NCI-H460 (cell line): ENCODE measurements around the gene SSPN. TPM values are rescaled to one million over a fixed set of nuclear protein-coding genes. Genes with fewer than 3 reads are reported as not detected.
"Not testable (repeated sequence)": the region's sequence is repeated elsewhere in the genome, so short reads cannot be mapped to it uniquely, and the experiment has no call there.

Experiments
- DNase-seq: peaks from one replicate; pipeline ENCODE4 v3.0.0-alpha.2; 2016; ENCODE audit warnings: low read depth; ENCODE audit errors: extremely low read depth
- total RNA-seq: library from RNA; depleted of rRNA; stranded (reverse); fragments of >200 nt; shearing (Covaris generic); gene quantifications from 2 replicates; pipeline ENCODE4 v1.2.3, GENCODE V29; 2014

The SSPN gene
- total RNA-seq, 1 experiment from 2014 or later: 0.62 TPM

DNA sequence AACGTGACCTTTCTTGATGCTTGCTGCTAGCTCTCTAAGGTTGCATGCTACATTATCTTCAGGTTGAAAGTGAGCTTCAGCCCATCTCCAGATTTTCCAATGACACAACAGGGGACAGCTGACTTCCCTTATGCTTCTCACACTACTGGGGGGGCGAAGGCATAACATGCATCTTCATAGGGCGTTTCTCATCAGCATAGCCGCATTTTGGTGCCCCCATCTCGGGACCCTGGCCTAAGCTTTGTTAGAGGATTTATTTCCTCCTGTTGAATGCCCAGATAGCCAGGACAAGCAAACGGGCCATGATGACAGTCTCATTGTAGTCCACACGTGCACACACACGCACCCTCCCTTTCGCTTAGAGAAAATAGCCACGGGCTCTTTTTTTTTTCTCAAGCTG lies 30.7 kb downstream of the SSPN start:
- no peak for DNase-seq

DNA sequence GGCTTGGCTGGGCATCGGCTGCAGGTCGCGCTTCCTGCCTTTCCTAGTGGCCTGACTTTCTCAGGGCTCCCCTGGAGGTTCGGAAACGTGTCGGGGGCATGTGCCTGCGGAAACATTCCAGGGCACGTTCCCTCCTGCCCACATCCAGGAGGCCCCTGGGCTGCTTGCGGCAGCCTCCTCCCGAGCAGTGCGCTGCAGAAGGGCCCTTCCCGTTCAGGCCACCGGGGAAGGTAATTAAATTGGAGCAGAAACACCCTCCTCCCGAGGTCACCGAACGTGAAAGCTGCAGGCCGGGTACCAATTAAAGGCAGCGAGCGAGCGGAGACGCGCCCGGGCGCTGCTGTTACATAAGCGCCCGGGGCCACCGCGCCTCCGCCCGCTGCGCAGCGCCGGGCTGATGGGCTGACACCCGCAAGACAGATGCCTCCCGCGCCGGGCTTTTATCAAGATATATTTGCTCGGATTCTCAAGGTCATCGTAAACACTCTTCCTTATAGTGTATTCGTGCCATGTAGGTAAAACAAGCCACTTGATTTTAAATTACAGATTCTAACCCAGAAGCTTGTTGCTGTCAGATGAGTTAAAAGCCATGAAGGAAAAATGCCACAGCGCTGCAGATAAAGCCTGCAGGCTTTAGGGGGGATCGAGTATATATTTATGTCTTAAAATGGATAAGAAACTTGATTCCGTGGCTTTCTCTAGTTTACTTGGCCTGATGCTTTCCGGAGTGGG lies 31.4 kb downstream of the SSPN start:
- DNase-seq: peak; percentile 0

DNA sequence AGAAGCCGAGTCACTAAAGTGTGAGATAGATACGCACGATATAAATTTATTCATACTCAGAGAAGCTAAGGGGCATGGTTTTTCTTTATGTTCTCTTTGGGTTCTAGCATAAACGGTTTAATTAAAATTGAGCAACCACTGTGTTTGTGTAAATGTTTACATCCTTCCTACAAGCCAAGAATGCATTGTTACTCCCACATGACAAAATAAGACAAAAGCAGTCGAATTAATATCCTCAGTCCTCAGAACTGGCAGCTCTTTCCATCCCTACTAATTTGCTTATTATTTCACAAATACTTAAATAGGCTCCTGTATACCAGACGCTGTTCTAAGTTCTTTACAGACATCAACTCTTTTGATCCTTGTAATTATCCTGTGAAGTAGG lies 32.0 kb downstream of the SSPN start:
- no peak for DNase-seq

DNA sequence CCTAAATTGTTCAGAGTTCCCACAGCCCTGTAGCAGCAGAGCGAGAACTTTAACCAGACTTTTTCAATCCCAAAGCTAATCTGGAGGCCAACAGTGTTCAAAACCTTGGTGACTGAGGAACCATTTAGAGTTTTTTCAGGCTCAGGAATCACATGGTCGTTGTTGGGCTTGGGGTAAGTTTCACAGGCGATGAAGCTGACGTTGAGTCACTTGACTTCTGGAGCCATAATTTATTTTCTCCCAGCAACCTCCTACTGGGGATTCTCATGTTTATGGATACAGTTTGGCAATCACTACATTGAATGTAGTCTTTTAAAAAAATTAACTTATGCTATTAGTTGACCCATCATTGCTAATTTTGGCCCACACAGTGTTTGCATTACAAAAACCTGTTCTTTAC lies 34.5 kb downstream of the SSPN start:
- no peak for DNase-seq

DNA sequence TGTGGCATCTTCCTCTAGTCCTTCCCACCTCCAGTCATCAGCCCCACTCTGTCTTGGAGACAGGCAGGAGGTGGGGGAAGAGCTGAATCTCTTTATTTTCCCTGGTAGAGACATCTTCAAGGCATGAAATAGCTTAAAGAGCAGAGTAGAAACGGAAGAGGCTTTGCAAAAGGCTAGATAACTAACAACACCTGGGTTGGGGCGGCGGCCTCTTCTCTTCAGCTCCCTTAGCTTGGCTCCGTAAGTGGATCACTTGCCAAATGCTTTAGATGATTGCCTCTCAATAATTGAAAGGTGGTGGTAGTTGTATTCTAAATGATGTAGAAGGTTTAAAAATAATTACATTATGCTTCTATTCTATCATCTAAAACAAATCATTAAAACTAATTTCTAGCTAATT lies 36.1 kb downstream of the SSPN start:
- DNase-seq: no peak

DNA sequence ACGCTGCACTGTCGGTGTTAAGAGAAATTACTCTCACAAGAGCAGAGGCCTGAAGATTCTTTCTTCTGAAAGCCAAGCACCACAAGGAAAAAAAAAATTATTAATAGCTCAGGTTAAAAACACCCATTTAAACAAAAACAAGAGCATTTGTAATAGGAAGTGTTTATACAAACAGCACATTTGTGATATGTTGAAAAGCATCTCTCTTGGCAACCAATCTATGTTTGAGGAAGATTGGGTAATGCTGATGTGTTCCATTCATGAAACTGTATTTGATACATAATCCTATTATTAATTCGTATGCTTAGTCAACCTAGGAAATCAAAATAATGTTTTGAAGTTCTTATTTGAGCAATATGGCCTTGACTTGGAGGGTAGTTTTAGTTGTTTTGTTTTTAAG lies 36.5 kb downstream of the SSPN start:
- no peak for DNase-seq

DNA sequence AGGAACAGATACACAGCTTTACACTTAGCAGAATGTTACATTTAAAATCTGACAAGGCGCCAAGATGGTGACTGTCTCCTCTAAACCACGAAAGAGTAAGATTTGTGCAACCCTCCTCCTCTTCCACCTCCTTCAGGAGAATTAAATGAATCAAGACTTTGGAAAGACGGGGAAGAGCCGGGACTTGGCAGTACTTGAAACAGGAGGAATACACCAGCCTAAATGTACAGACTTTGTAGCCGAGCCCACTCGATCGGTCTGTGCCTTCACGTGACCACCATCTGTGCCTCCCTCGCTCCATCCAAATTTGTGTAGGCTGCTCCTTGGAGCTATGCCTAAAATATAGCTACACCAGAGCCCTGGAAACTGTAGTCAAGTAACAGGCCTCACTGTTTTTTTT lies 38.3 kb downstream of the SSPN start:
- no peak for DNase-seq

DNA sequence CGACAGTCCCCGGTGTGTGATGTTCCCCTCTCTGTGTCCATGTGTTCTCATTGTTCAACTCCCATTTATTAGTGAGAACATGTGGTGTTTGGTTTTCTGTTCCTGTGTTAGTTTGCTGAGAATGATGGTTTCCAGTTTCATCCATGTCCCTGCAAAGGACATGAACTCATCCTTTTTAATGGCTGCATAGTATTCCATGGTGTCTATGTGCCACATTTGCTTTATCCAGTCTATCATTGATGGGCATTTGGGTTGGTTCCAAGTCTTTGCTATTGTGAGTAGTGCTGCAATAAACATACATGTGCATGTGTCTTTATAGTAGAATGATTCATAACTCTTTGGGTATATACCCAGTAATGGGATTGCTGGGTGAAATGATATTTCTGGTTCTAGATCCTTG lies 40.1 kb downstream of the SSPN start:
- DNase-seq: not testable (repeated sequence)

DNA sequence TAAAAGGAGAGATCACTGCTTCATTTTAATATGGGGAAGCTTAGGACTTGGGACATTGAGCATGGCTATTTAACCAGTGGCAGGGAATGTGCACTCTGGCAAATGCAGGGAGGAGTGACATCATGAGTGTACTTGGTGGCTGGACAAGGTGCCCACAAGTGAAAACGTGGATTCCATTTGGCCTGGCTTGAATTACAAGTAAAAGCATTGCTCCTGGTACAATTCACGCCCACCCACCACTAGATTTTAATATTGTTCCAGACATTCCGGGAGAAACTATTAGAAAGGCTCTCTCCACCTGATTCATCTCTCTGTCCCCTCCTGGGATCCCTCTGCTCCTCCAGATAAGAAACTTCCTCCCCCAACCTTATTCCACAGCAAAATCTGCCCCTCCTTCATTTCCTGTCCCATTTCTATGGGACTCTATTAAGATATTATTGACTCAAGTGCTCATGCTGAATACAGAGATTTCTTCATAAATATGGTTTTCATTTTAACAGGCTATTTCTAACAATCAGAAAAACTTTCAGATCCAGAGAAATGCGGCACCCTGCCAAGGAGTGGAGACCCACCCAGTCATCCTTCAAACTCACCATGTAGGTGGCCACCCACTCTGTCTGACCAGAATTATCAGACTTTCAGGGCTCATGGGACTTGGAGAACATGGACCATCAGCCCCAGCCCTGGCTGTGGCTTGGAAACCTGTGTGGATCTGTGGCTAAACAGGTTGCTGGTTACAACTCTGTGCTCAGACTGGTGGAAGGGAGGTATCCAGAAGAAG lies 43.2 kb downstream of the SSPN start:
- DNase-seq: no peak

DNA sequence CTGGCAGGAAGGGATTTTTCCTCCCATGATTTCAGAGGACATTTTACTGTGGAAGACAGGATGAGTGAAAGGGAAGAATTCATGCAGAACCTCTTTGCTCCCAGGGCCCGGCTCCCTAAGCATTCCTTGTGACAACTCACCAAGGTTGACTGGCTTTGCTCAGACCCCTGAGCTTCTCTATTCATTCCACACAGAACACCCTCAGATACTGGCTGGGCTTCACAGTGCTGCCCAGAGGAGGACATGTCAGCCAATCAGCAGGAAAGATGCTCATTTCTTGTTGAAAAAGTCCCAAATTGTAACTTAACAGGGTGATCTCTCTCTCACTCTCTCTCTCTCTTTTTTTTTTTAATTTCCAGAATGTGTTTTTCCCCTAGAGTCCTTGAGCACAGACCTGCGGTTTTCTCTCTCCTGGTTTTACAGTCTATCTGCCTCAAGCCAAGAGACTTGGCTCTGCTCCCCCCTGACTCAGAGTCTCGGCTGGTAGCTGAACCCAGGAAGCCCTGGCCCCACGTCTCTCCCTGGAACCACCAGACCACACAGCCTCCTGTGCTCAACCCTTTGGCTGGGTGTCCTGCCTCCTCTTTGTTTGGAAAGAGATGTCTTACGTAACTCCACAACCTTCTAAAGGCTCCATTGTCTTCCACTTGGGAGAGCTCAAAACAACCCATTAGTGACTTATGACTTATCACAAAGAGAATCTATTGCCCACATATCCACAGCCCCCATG lies 43.9 kb downstream of the SSPN start:
- DNase-seq: no peak

DNA sequence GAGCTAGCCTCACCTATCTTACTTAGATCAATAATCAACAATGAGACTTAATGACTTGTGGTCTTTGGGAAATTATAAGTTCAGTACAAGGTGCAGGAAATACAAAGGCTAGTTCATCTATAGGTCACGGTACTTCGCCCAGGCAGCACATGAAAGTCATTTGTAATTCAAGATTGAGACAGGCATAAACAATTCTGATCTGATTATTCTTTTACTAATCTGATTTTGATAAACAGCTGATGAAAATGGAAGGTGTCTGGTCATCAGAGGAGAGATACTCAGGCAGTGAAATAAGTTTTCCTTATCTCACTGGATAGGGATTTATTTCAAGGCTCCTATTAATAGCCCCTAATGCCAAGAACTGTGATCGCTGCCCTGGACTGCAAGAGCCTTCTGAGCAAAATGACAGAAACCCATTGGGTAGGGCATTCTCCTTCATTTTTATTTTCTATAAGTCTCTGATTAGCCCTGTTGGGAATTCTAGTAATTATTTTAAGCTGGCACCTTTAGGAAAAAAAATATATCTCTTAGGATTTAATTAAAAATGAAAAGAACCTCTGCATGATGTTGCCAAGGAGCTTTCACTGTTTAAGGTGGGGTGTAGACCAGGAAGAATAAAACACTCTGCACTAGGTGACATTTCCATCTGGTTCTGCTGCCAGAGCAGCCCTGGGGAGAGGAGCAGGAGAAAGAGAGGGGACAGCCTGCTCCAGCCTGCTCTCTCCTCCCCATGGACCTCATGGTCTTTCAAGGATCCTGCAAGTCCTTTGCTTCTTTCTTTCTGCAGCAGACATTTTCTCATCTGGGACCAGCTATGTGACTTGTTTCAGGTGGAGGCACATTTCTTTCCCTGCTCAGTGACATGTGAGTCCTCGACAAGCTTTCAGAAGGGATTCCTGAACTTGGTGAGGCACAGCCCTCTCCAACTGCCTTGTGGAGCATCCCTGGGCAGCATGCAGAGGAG lies 44.8 kb downstream of the SSPN start:
- no peak for DNase-seq

DNA sequence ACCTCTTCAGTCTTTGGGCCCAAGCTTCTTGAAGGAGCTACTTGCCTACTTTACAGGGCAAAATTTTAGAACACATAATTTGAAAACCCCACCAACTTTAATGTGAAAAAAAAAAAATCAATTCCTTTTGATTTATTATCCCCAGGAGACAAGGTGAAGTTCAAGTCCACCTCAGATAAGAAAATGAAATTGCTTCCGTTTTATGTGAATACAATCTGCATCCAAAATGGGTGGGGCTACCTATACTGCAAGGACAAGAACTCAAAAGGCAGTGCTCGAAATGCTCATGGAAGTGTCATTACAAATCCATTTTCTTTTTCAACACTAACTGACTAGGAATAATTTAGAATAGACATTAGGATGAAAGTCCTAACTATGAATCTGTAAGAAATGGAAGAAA lies 45.7 kb downstream of the SSPN start:
- DNase-seq: no peak

DNA sequence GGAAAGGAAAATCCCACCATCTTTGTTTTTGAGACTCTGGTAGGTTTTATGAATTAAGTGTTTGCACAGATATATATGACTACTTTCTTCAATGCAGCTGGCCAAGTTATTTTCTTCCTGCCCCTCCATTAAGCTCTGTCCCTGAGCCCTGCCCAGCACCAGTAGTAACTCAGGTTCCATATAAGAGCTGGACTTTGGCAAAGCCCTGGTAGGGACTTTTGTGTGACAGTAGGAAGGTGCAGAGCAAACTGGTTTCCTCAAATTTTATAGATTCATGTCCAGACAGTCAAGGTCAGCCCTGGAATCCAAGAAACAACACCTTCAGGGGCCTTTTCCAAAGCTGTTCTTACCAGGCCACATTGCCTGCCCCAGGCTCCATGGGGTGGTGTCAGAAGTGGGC lies 47.3 kb downstream of the SSPN start:
- no peak for DNase-seq

DNA sequence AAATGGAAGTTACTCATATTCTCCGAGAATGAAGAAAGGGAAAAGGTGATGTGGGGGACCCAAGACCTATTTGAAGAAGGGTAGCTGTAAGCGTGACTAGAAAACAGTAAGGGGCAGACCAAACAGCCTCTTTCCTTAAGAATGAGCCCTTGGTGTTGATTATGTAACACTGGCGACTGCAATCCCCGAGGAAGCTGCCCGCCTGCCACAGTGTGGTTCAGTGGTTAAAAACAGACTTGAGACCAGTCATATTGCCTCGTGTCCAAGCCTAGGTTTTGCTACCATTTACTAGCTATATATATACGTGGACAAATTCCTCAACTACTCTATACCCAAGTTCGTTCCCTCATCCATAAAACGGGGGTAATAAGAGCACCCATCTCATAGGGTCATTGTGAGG lies 49.1 kb downstream of the SSPN start:
- DNase-seq: no peak

DNA sequence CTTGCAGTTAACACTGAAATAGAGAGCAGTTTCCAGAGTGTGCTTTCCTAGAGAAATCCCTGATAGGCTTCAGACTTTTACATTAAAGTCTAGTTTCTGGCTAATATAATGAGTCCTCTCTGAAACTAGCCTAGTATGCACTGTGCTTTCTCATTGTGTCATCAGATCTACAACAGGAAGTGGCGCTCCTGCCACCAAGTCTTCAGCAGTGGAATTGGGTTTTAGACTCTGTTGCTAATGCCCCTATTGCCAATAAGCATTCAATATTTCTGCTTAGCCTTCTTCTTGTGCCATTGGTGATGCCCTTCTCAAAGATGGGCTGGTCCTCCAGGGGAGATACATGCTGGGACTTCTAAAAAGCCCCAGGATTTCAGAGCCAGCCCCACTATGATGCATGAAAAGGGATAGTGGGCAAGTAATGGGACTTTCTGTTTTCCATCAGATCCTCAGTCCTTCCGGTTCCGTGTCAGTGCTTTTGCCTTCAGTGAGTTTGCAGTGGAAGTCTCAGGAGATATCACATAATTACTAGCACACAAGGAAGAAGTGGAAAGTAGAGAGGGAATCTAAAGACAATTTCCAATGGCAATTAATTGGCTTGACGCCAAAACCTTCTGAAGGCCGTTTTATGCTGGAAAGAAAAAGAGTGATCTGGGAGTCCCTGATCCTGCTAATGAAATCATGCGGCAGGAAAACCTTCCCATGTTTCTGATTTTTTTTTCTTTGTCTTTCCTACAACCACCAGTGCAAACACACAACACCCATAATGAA lies 50.0 kb downstream of the SSPN start:
- no peak for DNase-seq

DNA sequence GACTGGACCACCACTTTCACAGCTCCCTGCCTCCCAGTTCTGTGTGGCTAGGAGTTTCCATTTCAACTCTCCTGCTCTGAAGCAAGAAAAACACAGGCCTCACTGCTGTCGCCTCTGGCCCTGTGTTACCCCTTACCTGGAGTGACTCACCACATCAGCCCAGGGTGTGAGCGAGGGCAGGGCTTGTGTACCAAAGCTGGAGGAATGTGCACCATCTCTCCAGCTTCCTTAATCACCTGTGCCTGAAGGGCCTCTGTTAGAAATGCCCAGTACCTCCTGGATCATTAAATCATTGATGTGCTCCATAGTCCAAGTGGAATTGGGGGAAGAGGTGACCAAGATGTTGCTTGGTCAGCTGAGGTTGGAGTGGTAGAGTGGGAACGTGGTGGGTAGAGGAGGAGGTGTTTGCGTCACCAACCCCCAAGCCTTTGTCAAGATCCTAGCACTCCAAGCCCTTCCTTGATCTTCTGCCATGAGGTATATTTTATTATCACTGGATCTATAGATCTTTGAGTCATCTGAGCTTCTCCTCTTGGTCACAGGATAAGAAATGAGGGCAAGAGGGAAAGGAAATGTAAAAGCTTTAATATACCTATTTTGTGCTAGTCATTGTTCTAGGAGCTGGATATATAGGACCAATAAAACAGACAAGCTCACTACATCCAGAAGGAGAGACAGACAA lies 51.3 kb downstream of the SSPN start:
- no peak for DNase-seq

DNA sequence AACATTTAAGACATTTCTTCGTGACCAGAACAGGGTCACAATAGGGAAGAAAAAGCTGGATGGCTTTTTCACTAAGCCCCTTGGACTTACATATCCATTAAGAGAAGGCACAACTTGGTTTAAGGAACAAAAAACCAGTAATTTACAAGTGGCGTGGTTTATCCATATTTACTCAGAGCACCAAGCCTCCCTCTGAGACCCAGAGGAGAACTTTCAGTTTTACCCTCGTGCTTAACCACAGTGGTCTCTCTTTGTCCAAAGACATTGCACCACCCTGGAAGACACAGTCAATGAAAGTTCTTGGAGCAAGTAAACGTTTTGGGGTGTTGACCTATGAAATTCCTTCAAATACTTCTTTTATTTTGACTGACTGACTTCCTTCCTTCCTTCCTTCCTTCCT lies 52.5 kb downstream of the SSPN start:
- DNase-seq: no peak

DNA sequence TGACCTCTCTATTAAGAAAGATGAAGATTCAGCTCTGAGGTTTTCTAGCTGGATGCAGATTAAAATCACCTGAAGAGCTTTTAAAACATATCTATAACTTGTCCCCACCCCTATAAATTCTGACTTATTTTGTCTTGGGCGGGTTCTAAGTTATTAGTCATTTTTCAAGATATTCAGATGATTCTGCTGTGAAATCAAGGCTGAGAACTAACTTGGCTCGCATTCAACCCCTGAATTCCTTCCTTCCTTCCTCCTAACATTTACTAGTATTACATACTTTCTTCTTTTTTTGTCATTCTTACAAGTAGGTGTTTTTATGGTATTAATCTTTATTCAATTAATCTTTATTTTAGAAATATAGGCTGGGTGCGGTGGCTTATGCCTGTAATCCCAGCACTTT lies 55.4 kb downstream of the SSPN start:
- DNase-seq: no peak

DNA sequence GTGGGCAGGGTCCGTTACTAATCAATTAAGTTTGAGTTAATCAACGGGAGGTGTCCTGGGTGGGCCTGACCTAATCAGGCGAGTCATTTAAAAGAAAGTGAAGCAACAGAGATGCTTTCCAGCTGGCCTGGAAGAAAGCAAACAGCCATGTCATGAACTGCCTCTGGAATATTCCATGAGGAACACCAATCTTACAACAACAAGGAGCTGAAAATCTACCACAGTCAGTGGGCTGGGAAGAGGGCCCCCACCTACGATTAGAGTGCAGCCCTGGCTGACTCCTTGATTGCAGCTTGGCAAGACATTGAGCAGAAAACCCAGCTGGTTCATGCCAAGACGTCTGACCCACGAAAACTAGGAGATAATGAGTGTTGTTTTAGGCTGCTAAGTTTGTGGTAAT lies 56.2 kb downstream of the SSPN start:
- no peak for DNase-seq
